Mesenchymal stem cell (in vitro differentiated cells and primary cell): Measurements from ENCODE around the gene INO80B.
A peak's percentile ranks its signal among the peaks of the same experiment; 100 is the strongest.
"Not testable (repeated sequence)": the region's sequence is repeated elsewhere in the genome, so short reads cannot be mapped to it uniquely, and the experiment has no call there.

ENCODE experiments used
- DNase-seq: peaks from one replicate; pipeline ENCODE4 v3.0.0-alpha.2; 2013
- H2AFZ ChIP-seq: one replicate; pipeline ENCODE4 v1.6.1; 2013; ENCODE audit warnings: low read depth, mild to moderate bottlenecking, control low read depth, inconsistent platforms, low read length, moderate library complexity
- H2AK5ac ChIP-seq: 2 replicates; pipeline ENCODE4 v1.6.1; 2013; ENCODE audit warnings: low read length, moderate library complexity, mild to moderate bottlenecking, inconsistent platforms; ENCODE audit not compliant: severe bottlenecking
- H2BK120ac ChIP-seq: one replicate; pipeline ENCODE4 v1.6.1; 2013; ENCODE audit warnings: low read depth, mild to moderate bottlenecking, inconsistent platforms, low read length, moderate library complexity
- H2BK12ac ChIP-seq, 2 experiments: one replicate each; pipeline ENCODE4 v1.6.1; 2013; ENCODE audit warnings: inconsistent platforms in 2 of 2, low read length in 2 of 2, mild to moderate bottlenecking in 2 of 2, moderate library complexity in 2 of 2, control low read depth in 1 of 2
- H2BK15ac ChIP-seq: one replicate; pipeline ENCODE4 v1.6.1; 2013; ENCODE audit warnings: mild to moderate bottlenecking, low read depth, inconsistent platforms; ENCODE audit not compliant: poor library complexity, severe bottlenecking
- H2BK5ac ChIP-seq: 2 replicates; pipeline ENCODE4 v1.6.1; 2013; ENCODE audit warnings: low read depth, mild to moderate bottlenecking, low read length, control low read depth, inconsistent platforms; ENCODE audit not compliant: poor library complexity, severe bottlenecking
- H3K14ac ChIP-seq, 2 experiments: one replicate each; pipeline ENCODE4 v1.6.1; 2013; ENCODE audit warnings: inconsistent platforms in 2 of 2, low read length in 2 of 2, control low read depth in 1 of 2, mild to moderate bottlenecking in 1 of 2, moderate library complexity in 1 of 2
- H3K18ac ChIP-seq, 2 experiments: one replicate each; pipeline ENCODE4 v1.6.1; 2013; ENCODE audit warnings: inconsistent platforms in 2 of 2, low read length in 2 of 2, control low read depth in 1 of 2, low read depth in 1 of 2, mild to moderate bottlenecking in 1 of 2
- H3K23ac ChIP-seq, 2 experiments: one replicate each; pipeline ENCODE4 v1.6.1; 2013; ENCODE audit warnings: inconsistent platforms in 2 of 2, low read length in 2 of 2, mild to moderate bottlenecking in 2 of 2, moderate library complexity in 2 of 2, control low read depth in 1 of 2
- H3K27ac ChIP-seq: 2 replicates; pipeline ENCODE4 v1.5.1; 2013; ENCODE audit warnings: mild to moderate bottlenecking, moderate library complexity, low read length, control low read depth, inconsistent platforms; ENCODE audit not compliant: poor library complexity, severe bottlenecking
- H3K27me3 ChIP-seq, 2 experiments: 2 replicates each; pipeline versions ENCODE4 v1.6.1 to v1.7.0; 2013; ENCODE audit warnings: low read length in 2 of 2, mild to moderate bottlenecking in 2 of 2, moderate library complexity in 2 of 2, control low read depth in 1 of 2, inconsistent platforms in 1 of 2; ENCODE audit not compliant: control insufficient read depth in 1 of 2, insufficient read depth in 1 of 2
- H3K36me3 ChIP-seq, 2 experiments: 2 replicates each; pipeline versions ENCODE4 v1.6.1 to v1.7.0; 2013; ENCODE audit warnings: low read length in 2 of 2, control low read depth in 1 of 2, inconsistent platforms in 1 of 2, low read depth in 1 of 2, mild to moderate bottlenecking in 1 of 2; ENCODE audit not compliant: insufficient read depth in 2 of 2, control insufficient read depth in 1 of 2
- H3K4ac ChIP-seq, 2 experiments: one replicate each; pipeline ENCODE4 v1.6.1; 2013; ENCODE audit warnings: inconsistent platforms in 2 of 2, low read length in 2 of 2, mild to moderate bottlenecking in 2 of 2, moderate library complexity in 2 of 2, control low read depth in 1 of 2, low read depth in 1 of 2
- H3K4me1 ChIP-seq: 2 replicates; pipeline ENCODE4 v1.6.1; 2013; ENCODE audit warnings: low read depth, low read length, control low read depth; ENCODE audit not compliant: control insufficient read depth, insufficient read depth
- H3K4me2 ChIP-seq: 2 replicates; pipeline ENCODE4 v1.6.1; 2013; ENCODE audit warnings: low read length, mild to moderate bottlenecking, inconsistent platforms; ENCODE audit not compliant: poor library complexity, severe bottlenecking
- H3K4me3 ChIP-seq, 2 experiments: 2 replicates each; pipeline versions ENCODE4 v1.5.1 to v1.7.0; 2013; ENCODE audit warnings: low read length in 2 of 2, mild to moderate bottlenecking in 2 of 2, control low read depth in 1 of 2, low read depth in 1 of 2; ENCODE audit not compliant: insufficient read depth in 1 of 2
- H3K79me1 ChIP-seq: replicated peaks from 2 replicates; pipeline ENCODE4 v1.6.1; 2013; ENCODE audit warnings: mild to moderate bottlenecking, control low read depth, low read length, inconsistent platforms; ENCODE audit not compliant: poor library complexity, severe bottlenecking
- H3K9ac ChIP-seq: 2 replicates; pipeline ENCODE4 v1.7.0; 2013; ENCODE audit warnings: mild to moderate bottlenecking, low read length, moderate library complexity
- H3K9me3 ChIP-seq: 2 replicates; pipeline ENCODE4 v1.7.0; 2013; ENCODE audit warnings: mild to moderate bottlenecking, low read length; ENCODE audit not compliant: control insufficient read depth
- H4K8ac ChIP-seq: one replicate; pipeline ENCODE4 v1.6.1; 2013; ENCODE audit warnings: inconsistent platforms, mild to moderate bottlenecking, low read length, moderate library complexity
- H4K91ac ChIP-seq: one replicate; pipeline ENCODE4 v1.6.1; 2013; ENCODE audit warnings: mild to moderate bottlenecking, low read length, inconsistent platforms
- WGBS: methylation state at CpG from one replicate; pipeline ENCODE4 v1.1.7; 2013; ENCODE audit warnings: mixed read lengths; 5-methylcytosine and 5-hydroxymethylcytosine counted together

INO80B gene

DNA sequence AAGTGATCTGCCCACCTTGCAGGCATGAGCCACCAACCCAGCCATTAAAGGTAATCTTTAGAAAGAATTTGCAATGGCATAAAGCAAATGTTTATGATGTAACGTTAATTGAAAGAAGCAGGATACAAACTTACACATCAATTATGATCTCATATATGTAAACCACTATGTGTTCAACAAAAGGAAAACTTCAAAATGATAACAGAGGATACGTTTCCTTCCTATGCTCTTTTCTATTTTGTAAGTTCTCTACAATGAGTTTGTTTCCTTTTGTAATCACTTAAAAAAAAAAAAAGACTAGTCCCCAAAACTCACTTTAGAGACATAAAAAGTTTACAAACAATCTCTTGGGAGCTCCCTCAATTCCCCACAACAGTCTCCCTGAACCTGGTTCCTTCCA lies 34.9 kb upstream of the INO80B start:
- H4K8ac ChIP-seq, result no peak overlapping the region
- no peak overlapping the region for H2AFZ ChIP-seq
- 100% methylated on average over 1 of the region's 2 CpGs for WGBS
- no peak overlapping the region for H3K27ac ChIP-seq
- H2BK120ac ChIP-seq, result no peak overlapping the region
- no peak for DNase-seq
- H3K36me3 ChIP-seq, result peaks cover 4 to 5% of the 10 kb centered on the region in 2 experiments
- H2BK15ac ChIP-seq, result no peak overlapping the region
- H3K4ac ChIP-seq, result no peak overlapping the region
- H3K27me3 ChIP-seq, result no peaks in the 10 kb centered on the region
- H4K91ac ChIP-seq, result no peak overlapping the region
- no peak overlapping the region for H2AK5ac ChIP-seq
- H3K9me3 ChIP-seq, result no peaks in the 10 kb centered on the region
- H3K9ac ChIP-seq, result no peak overlapping the region
- no peak overlapping the region for H3K18ac ChIP-seq
- H3K23ac ChIP-seq, result no peak overlapping the region
- peaks cover 8% of the 10 kb centered on the region for H3K4me1 ChIP-seq
- H3K14ac ChIP-seq, result no peak overlapping the region
- H2BK12ac ChIP-seq, result no peak overlapping the region
- H2BK5ac ChIP-seq, result no peak overlapping the region
- H3K4me2 ChIP-seq, result no peak overlapping the region
- H3K4me3 ChIP-seq, result no peak overlapping the region
- H3K79me1 ChIP-seq, result no peaks in the 10 kb centered on the region

DNA sequence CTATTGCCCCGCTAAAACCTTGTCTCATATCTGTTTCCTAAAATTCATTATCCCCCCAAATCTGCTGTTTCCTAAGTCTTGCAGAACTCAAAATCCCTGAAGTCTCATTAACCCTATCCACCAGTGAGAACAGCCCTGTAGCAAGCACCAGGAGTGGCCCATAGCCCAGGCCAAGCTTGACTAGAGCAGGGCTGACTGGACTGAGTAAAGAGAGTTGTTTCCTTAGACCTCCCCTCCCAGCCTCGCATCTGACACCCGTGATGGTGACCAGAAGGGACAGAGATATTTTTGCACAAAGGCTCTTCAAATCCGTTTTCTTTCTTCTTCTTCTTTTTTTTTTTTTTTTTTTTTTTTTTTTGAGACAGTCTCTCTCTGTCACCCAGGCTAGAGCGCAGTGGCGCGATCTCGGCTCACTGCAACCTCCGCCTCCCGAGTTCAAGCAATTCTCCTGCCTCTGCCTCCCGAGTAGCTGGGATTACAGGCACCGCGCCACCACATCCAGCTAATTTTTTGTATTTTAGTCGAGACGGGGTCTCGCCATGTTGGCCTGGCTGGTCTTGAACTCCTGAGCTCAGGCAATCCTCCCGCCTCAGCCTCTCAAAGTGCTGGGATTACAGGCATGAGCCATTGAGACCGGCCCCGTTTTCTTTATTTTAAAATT lies 34.3 kb upstream of the INO80B start:
- H4K8ac ChIP-seq, H3K4ac ChIP-seq, H3K36me3 ChIP-seq, H3K4me2 ChIP-seq, H2AFZ ChIP-seq, H3K18ac ChIP-seq, H2BK5ac ChIP-seq, H3K23ac ChIP-seq, H2BK120ac ChIP-seq, H2AK5ac ChIP-seq, H3K9me3 ChIP-seq, H3K27ac ChIP-seq, H3K79me1 ChIP-seq, H3K14ac ChIP-seq, H2BK12ac ChIP-seq, H4K91ac ChIP-seq, H3K27me3 ChIP-seq, H2BK15ac ChIP-seq, DNase-seq: not testable (repeated sequence)
- Histone ChIP-seq H3K4me1 (peaks cover 11% of the 10 kb centered on the region), H3K4me3 (peak overlapping the region in 1 of 2 experiments; percentile 93), H3K9ac (peak overlapping the region; percentile 94)
- 90% methylated on average over 16 of the region's 19 CpGs for WGBS

DNA sequence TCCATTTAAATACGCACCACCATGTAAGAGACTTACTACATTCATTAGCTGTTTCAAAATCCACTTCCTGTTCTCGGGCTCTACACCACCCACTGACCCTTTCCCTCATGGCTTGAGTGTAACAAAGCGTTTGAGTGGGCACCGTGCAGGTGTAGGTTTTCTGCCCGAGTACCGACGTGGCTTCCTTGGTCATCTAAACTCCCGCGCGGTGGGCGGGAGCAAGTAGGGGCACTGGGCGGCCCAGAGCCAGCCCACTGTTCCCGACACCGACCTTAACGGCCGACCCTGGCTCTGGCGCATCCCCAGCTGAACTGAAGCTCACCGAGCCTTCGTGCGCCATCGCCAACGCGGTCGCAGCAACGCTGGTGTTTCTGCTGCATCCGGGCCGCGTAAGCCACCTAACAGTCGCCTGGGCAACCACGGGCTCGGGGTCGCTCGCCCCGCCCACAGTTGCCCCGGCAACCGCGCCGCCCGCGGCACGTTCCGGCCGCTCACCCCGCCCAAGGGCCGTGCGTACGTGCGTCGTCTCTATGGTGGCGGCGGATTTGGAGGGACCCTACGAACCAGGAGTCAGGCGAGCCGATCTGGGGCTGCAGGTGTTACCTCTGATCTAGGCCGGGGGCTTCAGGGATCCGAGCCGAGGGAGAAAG lies 33.5 kb upstream of the INO80B start, which contains the start of the genes C2orf81 and WDR54:
C2orf81 (minus strand) TSS at position 399 of the 650 bp plus-strand sequence; CDS start at position 340, 59 bp downstream.
WDR54 (plus strand) TSS at position 510 of the 650 bp plus-strand sequence. CDS start 424 bp downstream, outside the sequence.
- Histone ChIP-seq H3K18ac (peak within 1 kb of the TSS in 1 of 2 experiments; percentile 37), H3K36me3 (peaks cover 16 to 17% of the 10 kb centered on the region in 2 experiments), H3K9me3 (no peaks in the 10 kb centered on the region), H2BK15ac (peak within 1 kb of the TSS; percentile 52), H2AK5ac (no peak within 1 kb of the TSS), H3K23ac (no peak within 1 kb of the TSS), H3K14ac (peak within 1 kb of the TSS in 1 of 2 experiments; percentile 68), H4K91ac (peak within 1 kb of the TSS; percentile 41), H3K4me3 (peak within 1 kb of the TSS; percentile 76 to 93), H3K4me1 (peaks cover 13% of the 10 kb centered on the region), H3K9ac (peak within 1 kb of the TSS; percentile 94), H2BK120ac (peak within 1 kb of the TSS; percentile 23), H3K27me3 (no peaks in the 10 kb centered on the region), H3K4me2 (peak within 1 kb of the TSS; percentile 98), H2BK5ac (no peak within 1 kb of the TSS), H4K8ac (peak within 1 kb of the TSS; percentile 86), H3K79me1 (no peaks in the 10 kb centered on the region), H3K4ac (peak within 1 kb of the TSS in 1 of 2 experiments; percentile 56), H2BK12ac (no peak within 1 kb of the TSS), H3K27ac (no peak within 1 kb of the TSS), H2AFZ (peak within 1 kb of the TSS; percentile 90)
- DNase-seq, result peak; percentile 82
- whole genome bisulfite sequencing, result under 1% methylated on average over 52 of the region's 57 CpGs
